Neural progenitor cell (in vitro differentiated cells): Measurements from ENCODE around the gene RALGAPA1.

Experiments
- EZH2 ChIP-seq: fragments of 200-600 bp; sonication (generic); IDR thresholded peaks from 2 replicates; pipeline ENCODE4 v1.6.1; 2017; ENCODE audit warnings: antibody characterized with exemption, mild to moderate bottlenecking, moderate library complexity
- TF ChIP-seq, protein P1 (sequence below): fragments of 200-600 bp; sonication (generic); IDR thresholded peaks from 2 replicates; pipeline ENCODE4 v1.5.1; 2017; ENCODE audit warnings: antibody characterized with exemption, mild to moderate bottlenecking

DNA sequence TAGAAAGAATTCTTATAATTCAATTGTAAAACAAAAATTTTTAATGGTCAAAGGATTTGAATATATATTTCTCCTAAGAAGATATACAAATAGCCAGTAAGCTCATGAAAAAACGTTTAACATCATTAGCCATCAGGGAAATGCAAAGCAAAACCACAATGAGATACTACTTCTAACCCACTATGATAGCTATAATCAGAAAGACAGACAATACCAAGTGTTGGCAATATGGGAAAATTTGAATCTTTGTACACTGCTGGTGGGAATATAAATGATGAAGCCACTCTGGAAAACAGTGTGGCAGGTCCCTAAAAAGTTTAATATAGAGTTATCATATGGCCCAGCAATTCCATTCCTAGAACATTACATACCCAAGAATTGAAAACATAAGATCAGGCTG is 25.4 kb downstream of the RALGAPA1 start:
- TF ChIP-seq, protein P1, sequence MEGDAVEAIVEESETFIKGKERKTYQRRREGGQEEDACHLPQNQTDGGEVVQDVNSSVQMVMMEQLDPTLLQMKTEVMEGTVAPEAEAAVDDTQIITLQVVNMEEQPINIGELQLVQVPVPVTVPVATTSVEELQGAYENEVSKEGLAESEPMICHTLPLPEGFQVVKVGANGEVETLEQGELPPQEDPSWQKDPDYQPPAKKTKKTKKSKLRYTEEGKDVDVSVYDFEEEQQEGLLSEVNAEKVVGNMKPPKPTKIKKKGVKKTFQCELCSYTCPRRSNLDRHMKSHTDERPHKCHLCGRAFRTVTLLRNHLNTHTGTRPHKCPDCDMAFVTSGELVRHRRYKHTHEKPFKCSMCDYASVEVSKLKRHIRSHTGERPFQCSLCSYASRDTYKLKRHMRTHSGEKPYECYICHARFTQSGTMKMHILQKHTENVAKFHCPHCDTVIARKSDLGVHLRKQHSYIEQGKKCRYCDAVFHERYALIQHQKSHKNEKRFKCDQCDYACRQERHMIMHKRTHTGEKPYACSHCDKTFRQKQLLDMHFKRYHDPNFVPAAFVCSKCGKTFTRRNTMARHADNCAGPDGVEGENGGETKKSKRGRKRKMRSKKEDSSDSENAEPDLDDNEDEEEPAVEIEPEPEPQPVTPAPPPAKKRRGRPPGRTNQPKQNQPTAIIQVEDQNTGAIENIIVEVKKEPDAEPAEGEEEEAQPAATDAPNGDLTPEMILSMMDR: no peak
- TF ChIP-seq EZH2: no peak
